ENCODE data around the gene FBXL16. TPM values are rescaled to one million over a fixed set of nuclear protein-coding genes. Genes with fewer than 3 reads are reported as not detected.
A peak's percentile ranks its signal among the peaks of the same experiment; 100 is the strongest.

The FBXL16 gene
- polyA plus RNA-seq, 1 experiment, result 0.11 TPM

DNA sequence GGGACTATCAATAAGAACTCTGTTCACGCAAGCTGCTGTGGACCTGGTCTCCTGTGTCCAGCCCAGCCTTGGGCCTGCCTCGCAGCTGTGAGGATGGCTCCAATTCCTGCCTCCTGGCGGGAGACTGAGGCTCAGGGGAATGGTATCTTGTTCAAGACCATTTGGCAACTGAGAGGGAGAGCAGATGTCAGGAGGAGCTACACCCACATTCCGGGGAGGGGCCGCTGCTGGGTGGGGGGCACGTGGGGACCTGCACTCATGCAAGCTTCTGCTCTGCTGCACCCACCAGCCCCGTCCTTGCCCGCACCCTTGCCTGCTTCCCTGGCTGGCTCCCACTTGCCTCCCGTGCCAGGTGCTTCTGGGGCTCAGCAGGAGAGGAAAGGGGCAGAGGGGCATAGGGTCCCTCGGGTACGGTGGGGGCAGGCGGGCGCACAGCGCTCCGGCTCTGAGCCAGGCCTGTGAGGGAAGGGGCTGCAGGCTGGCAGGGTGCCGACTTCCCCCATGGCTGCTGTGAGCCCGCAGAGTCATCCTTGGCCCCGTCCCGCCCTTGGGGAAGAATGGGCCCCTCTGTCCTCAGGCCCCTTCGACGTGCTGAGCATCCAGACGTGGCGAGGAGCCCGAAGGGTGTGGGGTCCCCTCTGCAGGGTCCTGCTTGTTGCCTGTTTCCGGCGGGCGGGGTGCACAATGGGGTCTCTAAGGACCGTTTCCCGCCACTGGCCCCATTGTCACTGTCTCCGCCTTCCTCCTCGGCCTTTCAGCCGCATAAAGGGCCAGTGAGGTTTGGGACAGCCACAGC lies 12.0 kb upstream of the FBXL16 start:
- no peak overlapping the region for H3K4me3 ChIP-seq (ENCODE audit: low read depth, low read length)
- DNase-seq (ENCODE audit: low read depth, low spot score), result no peak
- H3K9me3 ChIP-seq (ENCODE audit: control insufficient read depth, insufficient read depth, low read length), result no peaks in the 10 kb centered on the region; the same call in 1 of the 2 replicates
- no peaks in the 10 kb centered on the region for H3K27me3 ChIP-seq (ENCODE audit: control insufficient read depth, insufficient read depth, low read length)
- POLR2A ChIA-PET, result no interaction called here
- TF ChIP-seq, protein P1, sequence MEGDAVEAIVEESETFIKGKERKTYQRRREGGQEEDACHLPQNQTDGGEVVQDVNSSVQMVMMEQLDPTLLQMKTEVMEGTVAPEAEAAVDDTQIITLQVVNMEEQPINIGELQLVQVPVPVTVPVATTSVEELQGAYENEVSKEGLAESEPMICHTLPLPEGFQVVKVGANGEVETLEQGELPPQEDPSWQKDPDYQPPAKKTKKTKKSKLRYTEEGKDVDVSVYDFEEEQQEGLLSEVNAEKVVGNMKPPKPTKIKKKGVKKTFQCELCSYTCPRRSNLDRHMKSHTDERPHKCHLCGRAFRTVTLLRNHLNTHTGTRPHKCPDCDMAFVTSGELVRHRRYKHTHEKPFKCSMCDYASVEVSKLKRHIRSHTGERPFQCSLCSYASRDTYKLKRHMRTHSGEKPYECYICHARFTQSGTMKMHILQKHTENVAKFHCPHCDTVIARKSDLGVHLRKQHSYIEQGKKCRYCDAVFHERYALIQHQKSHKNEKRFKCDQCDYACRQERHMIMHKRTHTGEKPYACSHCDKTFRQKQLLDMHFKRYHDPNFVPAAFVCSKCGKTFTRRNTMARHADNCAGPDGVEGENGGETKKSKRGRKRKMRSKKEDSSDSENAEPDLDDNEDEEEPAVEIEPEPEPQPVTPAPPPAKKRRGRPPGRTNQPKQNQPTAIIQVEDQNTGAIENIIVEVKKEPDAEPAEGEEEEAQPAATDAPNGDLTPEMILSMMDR (IDR thresholded peaks at IDR 0.05; ENCODE audit: low read depth, low read length), result no peak
- CTCF ChIA-PET, result interaction anchor here (0.5 to 0.8 kb wide), 2 partner anchors 8 to 338 kb away, joined by 3 to 4 read pairs; no protein-coding TSS in a partner anchor
- no peak overlapping the region for H3K27ac ChIP-seq (ENCODE audit: low read depth, low read length)

DNA sequence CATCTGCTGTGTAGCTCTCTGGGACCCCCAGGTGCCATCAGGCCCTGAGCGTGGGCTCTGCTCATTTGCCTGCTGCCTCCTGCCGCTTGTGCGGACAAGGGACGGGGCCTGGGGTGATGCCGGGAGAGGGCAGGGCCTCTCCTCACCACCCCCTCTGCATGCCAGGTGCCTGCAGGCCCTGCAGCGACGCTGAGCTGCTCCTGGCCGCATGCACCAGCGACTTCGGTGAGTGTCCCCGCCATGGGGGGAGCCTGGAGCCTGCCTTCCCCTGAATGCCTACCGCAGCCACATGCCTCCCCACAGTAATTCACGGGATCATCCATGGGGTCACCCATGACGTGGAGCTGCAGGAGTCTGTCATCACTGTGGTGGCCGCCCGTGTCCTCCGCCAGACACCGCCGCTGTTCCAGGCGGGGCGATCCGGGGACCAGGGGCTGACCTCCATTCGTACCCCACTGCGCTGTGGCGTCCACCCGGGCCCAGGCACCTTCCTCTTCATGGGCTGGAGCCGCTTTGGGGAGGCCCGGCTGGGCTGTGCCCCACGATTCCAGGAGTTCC lies 11.2 kb upstream of the FBXL16 start:
- CTCF ChIA-PET, result interaction anchor here (0.8 to 1.3 kb wide), 3 partner anchors 9 to 340 kb away, joined by 4 to 6 read pairs (median 5); no protein-coding TSS in a partner anchor
- no peak for DNase-seq (ENCODE audit: low read depth, low spot score)
- Histone ChIP-seq H3K9me3 (ENCODE audit: control insufficient read depth, insufficient read depth, low read length) (no peaks in the 10 kb centered on the region; the same call in 1 of the 2 replicates), H3K27me3 (ENCODE audit: control insufficient read depth, insufficient read depth, low read length) (no peaks in the 10 kb centered on the region), H3K27ac (ENCODE audit: low read depth, low read length) (no peak overlapping the region), H3K4me3 (ENCODE audit: low read depth, low read length) (no peak overlapping the region)
- TF ChIP-seq, protein P1 (IDR thresholded peaks at IDR 0.05; ENCODE audit: low read depth, low read length), result no peak
- POLR2A ChIA-PET, result no interaction called here

DNA sequence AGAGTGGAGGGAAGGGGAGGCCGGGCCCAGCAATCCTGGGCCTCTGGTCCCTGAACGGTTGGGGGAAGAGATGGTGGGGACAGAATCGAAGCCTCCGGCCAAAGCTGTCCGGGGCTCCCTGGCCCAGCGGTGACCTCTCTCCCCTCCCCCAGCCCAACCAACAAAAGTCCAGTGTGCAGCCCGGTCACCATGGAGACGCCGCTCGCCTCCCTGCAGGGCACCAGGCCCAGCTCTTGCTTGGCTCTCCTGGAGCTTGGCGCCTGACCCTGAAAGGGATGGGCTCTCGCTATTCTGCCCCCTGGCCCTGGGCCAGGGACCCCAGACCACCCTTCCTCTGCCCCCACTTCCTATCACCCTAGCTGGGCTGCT lies 10.6 kb upstream of the FBXL16 start:
- H3K27me3 ChIP-seq (ENCODE audit: control insufficient read depth, insufficient read depth, low read length), result no peaks in the 10 kb centered on the region
- H3K4me3 ChIP-seq (ENCODE audit: low read depth, low read length), result peak overlapping the region; percentile 53
- H3K9me3 ChIP-seq (ENCODE audit: control insufficient read depth, insufficient read depth, low read length), result no peaks in the 10 kb centered on the region; the same call in 1 of the 2 replicates
- H3K27ac ChIP-seq (ENCODE audit: low read depth, low read length), result no peak overlapping the region
- CTCF ChIA-PET, result interaction anchor here (0.6 to 1.3 kb wide), 8 partner anchors 9 to 340 kb away, joined by 3 to 6 read pairs (median 3); partner anchors contain the start of genes CHTF18 and RPUSD1
- POLR2A ChIA-PET, result interaction anchor here (0.5 kb wide), 1 partner anchor 299 kb away, joined by 5 read pairs; no protein-coding TSS in a partner anchor
- TF ChIP-seq, protein P1 (IDR thresholded peaks at IDR 0.05; ENCODE audit: low read depth, low read length), result no peak
- DNase-seq (ENCODE audit: low read depth, low spot score), result no peak

- H3K27me3 ChIP-seq (ENCODE audit: control insufficient read depth, insufficient read depth, low read length), result no peaks in the 10 kb centered on the region
- CTCF ChIA-PET, result interaction anchor here (0.6 to 1.3 kb wide), 8 partner anchors 9 to 341 kb away, joined by 3 to 6 read pairs (median 3); partner anchors contain the start of genes CHTF18 and RPUSD1
- TF ChIP-seq, protein P1 (IDR thresholded peaks at IDR 0.05; ENCODE audit: low read depth, low read length), result no peak
- DNase-seq (ENCODE audit: low read depth, low spot score), result no peak
- H3K9me3 ChIP-seq (ENCODE audit: control insufficient read depth, insufficient read depth, low read length), result no peaks in the 10 kb centered on the region; the same call in 1 of the 2 replicates
- H3K4me3 ChIP-seq (ENCODE audit: low read depth, low read length), result peak overlapping the region; percentile 62
- POLR2A ChIA-PET, result interaction anchor here (0.5 kb wide), 1 partner anchor 300 kb away, joined by 5 read pairs; no protein-coding TSS in a partner anchor
- no peak overlapping the region for H3K27ac ChIP-seq (ENCODE audit: low read depth, low read length)
These were observed 10.0 kb upstream of the FBXL16 start for GRCh38 chr16:715477-716199.
